Fibroblast of lung (primary cell): ENCODE results near the gene PACRG. TPM values are rescaled to one million over a fixed set of nuclear protein-coding genes. Genes with fewer than 3 reads are reported as not detected.

Experiments
- DNase-seq, 2 donors: peaks; one replicate each; pipeline versions ENCODE4 v3.0.0 to v3.0.0-alpha.2; 2010; ENCODE audit warnings: low read depth in 2 of 2
- H2AFZ ChIP-seq: 2 replicates; pipeline ENCODE4 v1.5.1; 2012; ENCODE audit warnings: low read length, control low read depth, inconsistent platforms
- H3K27ac ChIP-seq: 2 replicates; pipeline ENCODE4 v1.5.1; 2011; ENCODE audit warnings: low read length, control low read depth; ENCODE audit not compliant: insufficient read depth
- H3K27me3 ChIP-seq: 2 replicates; pipeline ENCODE4 v1.5.1; 2011; ENCODE audit warnings: mild to moderate bottlenecking, low read length; ENCODE audit not compliant: control insufficient read depth, insufficient read depth
- H3K36me3 ChIP-seq: 2 replicates; pipeline ENCODE4 v1.5.1; 2011; ENCODE audit warnings: low read length; ENCODE audit not compliant: control insufficient read depth, insufficient read depth
- H3K4me1 ChIP-seq: 2 replicates; pipeline ENCODE4 v1.5.1; 2011; ENCODE audit warnings: low read length; ENCODE audit not compliant: control insufficient read depth, insufficient read depth; ENCODE audit errors: extremely low read depth
- H3K4me2 ChIP-seq: 2 replicates; pipeline ENCODE4 v1.5.1; 2011; ENCODE audit warnings: low read length, control low read depth; ENCODE audit not compliant: insufficient read depth; ENCODE audit errors: extremely low read depth
- H3K4me3 ChIP-seq, 4 experiments: fragments of 200-600 bp in 1 of 4; sonication (generic) in 1 of 4; replicated peaks in 1 of 4; 2 replicates each; pipeline ENCODE4 v1.5.1; 2011 to 2016; ENCODE audit warnings: low read length in 4 of 4, low read depth in 3 of 4, mild to moderate bottlenecking in 3 of 4, control low read depth in 2 of 4, inconsistent platforms in 1 of 4, mixed read lengths in 1 of 4; ENCODE audit not compliant: insufficient read depth in 1 of 4; ENCODE audit errors: control extremely low read depth in 1 of 4
- H3K79me2 ChIP-seq: 2 replicates; pipeline ENCODE4 v1.5.1; 2012; ENCODE audit warnings: mild to moderate bottlenecking, low read length, inconsistent platforms; ENCODE audit not compliant: control insufficient read depth, insufficient read depth
- H3K9ac ChIP-seq: 2 replicates; pipeline ENCODE4 v1.5.1; 2011; ENCODE audit warnings: mild to moderate bottlenecking, low read length, control low read depth; ENCODE audit not compliant: insufficient read depth
- H3K9me3 ChIP-seq: 2 replicates; pipeline ENCODE4 v1.5.1; 2012; ENCODE audit warnings: low read depth, low read length; ENCODE audit not compliant: control insufficient read depth, insufficient read depth
- H4K20me1 ChIP-seq: 2 replicates; pipeline ENCODE4 v1.5.1; 2011; ENCODE audit warnings: low read length; ENCODE audit not compliant: control insufficient read depth, insufficient read depth; ENCODE audit errors: extremely low read depth
- EZH2 ChIP-seq: IDR thresholded peaks from 2 replicates; pipeline ENCODE4 v1.5.1; 2012; ENCODE audit warnings: low read length, control low read depth, mild to moderate bottlenecking; ENCODE audit errors: missing control alignments
- polyA plus RNA-seq, 2 donors: library from polyadenylated mRNA; depleted of rRNA in 1 of 2; stranded (reverse) in 1 of 2; unstranded in 1 of 2; fragments of >200 nt; gene quantifications; 2 replicates each; pipeline ENCODE4 v1.2.1, GENCODE V29; 2011 to 2012; ENCODE audit warnings: missing spikeins in 1 of 2
- total RNA-seq: library from RNA; depleted of rRNA; stranded (reverse); fragments of >200 nt; gene quantifications from 2 replicates; pipeline ENCODE4 v1.2.1, GENCODE V29; 2014
- TF ChIP-seq, protein P1 (sequence below), 2 donors: IDR thresholded peaks in 1 of 2; conservative IDR thresholded peaks in 1 of 2; 1 replicate in 1 of 2; 2 replicates in 1 of 2; pipeline ENCODE4 v1.5.1; 2011 to 2012; ENCODE audit warnings: low read length in 2 of 2, control low read depth in 1 of 2, inconsistent platforms in 1 of 2, low read depth in 1 of 2, mild to moderate bottlenecking in 1 of 2

PACRG gene
- total and polyA plus RNA-seq, 2 donors (not counting 1 experiment from before 2014, with no cell fraction given), result 0.30 to 0.66 TPM

- Histone ChIP-seq H3K79me2 (no peaks in the 10 kb centered on the region), H3K4me3 (no peak overlapping the region), H3K27me3 (no peaks in the 10 kb centered on the region), H4K20me1 (no peaks in the 10 kb centered on the region), H3K9me3 (no peaks in the 10 kb centered on the region), H3K4me1 (no peaks in the 10 kb centered on the region), H2AFZ (no peak overlapping the region), H3K36me3 (no peaks in the 10 kb centered on the region), H3K4me2 (no peak overlapping the region), H3K27ac (no peak overlapping the region), H3K9ac (no peak overlapping the region)
- no peak for DNase-seq
- TF ChIP-seq, protein P1, sequence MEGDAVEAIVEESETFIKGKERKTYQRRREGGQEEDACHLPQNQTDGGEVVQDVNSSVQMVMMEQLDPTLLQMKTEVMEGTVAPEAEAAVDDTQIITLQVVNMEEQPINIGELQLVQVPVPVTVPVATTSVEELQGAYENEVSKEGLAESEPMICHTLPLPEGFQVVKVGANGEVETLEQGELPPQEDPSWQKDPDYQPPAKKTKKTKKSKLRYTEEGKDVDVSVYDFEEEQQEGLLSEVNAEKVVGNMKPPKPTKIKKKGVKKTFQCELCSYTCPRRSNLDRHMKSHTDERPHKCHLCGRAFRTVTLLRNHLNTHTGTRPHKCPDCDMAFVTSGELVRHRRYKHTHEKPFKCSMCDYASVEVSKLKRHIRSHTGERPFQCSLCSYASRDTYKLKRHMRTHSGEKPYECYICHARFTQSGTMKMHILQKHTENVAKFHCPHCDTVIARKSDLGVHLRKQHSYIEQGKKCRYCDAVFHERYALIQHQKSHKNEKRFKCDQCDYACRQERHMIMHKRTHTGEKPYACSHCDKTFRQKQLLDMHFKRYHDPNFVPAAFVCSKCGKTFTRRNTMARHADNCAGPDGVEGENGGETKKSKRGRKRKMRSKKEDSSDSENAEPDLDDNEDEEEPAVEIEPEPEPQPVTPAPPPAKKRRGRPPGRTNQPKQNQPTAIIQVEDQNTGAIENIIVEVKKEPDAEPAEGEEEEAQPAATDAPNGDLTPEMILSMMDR (conservative IDR thresholded peaks at IDR 0.05 in 1 of 2, IDR thresholded peaks at IDR 0.05 in 1 of 2; ENCODE audit: low read depth in 1 of 2, low read length in 2 of 2), result no peak
- no peak for TF ChIP-seq EZH2
Observed at GRCh38 chr6:162773996-162774395, 46.2 kb downstream of the PACRG start.

DNA sequence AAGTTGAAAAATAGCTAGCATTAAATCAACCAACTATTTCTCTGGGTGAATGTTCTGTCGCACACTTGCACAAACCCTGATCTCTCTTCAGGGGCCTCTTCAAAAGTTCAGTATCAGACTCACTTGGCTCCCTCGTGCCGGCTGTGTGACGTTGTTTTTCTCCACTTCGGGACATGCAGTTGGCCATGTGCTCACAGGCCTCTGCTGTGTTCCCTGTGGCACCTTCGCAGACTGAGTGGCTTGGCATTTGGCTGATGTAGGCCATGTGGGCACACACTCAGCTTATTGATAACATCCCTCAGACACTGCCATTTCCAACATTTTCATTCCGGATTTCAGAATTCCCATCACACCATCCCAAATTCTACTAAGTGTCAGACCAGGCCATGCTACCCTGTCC, 49.3 kb downstream of the PACRG start:
- H3K79me2 ChIP-seq, result no peaks in the 10 kb centered on the region
- no peak overlapping the region for H3K4me2 ChIP-seq
- TF ChIP-seq, protein P1 (conservative IDR thresholded peaks at IDR 0.05 in 1 of 2, IDR thresholded peaks at IDR 0.05 in 1 of 2; ENCODE audit: low read depth in 1 of 2, low read length in 2 of 2), result no peak
- TF ChIP-seq EZH2, result no peak
- no peak overlapping the region for H2AFZ ChIP-seq
- H3K9me3 ChIP-seq, result no peaks in the 10 kb centered on the region
- H4K20me1 ChIP-seq, result no peaks in the 10 kb centered on the region
- no peak overlapping the region for H3K9ac ChIP-seq
- H3K4me3 ChIP-seq, result no peak overlapping the region
- no peaks in the 10 kb centered on the region for H3K4me1 ChIP-seq
- H3K27me3 ChIP-seq, result no peaks in the 10 kb centered on the region
- H3K27ac ChIP-seq, result no peak overlapping the region
- DNase-seq, result no peak
- no peaks in the 10 kb centered on the region for H3K36me3 ChIP-seq

GRCh38 chr6:162778603-162779002, 50.8 kb downstream of the PACRG start:
- no peaks in the 10 kb centered on the region for H3K27me3 ChIP-seq
- H3K36me3 ChIP-seq, result no peaks in the 10 kb centered on the region
- TF ChIP-seq, protein P1 (conservative IDR thresholded peaks at IDR 0.05 in 1 of 2, IDR thresholded peaks at IDR 0.05 in 1 of 2; ENCODE audit: low read depth in 1 of 2, low read length in 2 of 2), result no peak
- TF ChIP-seq EZH2, result no peak
- no peaks in the 10 kb centered on the region for H3K4me1 ChIP-seq
- no peak overlapping the region for H2AFZ ChIP-seq
- no peak for DNase-seq
- H3K79me2 ChIP-seq, result no peaks in the 10 kb centered on the region
- H3K27ac ChIP-seq, result no peak overlapping the region
- H4K20me1 ChIP-seq, result no peaks in the 10 kb centered on the region
- H3K4me2 ChIP-seq, result no peak overlapping the region
- H3K4me3 ChIP-seq, result no peak overlapping the region
- no peaks in the 10 kb centered on the region for H3K9me3 ChIP-seq
- no peak overlapping the region for H3K9ac ChIP-seq
